ENCODE measurements around the gene ZDHHC6.

- TF ChIP-seq, protein P1, sequence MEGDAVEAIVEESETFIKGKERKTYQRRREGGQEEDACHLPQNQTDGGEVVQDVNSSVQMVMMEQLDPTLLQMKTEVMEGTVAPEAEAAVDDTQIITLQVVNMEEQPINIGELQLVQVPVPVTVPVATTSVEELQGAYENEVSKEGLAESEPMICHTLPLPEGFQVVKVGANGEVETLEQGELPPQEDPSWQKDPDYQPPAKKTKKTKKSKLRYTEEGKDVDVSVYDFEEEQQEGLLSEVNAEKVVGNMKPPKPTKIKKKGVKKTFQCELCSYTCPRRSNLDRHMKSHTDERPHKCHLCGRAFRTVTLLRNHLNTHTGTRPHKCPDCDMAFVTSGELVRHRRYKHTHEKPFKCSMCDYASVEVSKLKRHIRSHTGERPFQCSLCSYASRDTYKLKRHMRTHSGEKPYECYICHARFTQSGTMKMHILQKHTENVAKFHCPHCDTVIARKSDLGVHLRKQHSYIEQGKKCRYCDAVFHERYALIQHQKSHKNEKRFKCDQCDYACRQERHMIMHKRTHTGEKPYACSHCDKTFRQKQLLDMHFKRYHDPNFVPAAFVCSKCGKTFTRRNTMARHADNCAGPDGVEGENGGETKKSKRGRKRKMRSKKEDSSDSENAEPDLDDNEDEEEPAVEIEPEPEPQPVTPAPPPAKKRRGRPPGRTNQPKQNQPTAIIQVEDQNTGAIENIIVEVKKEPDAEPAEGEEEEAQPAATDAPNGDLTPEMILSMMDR (IDR thresholded peaks at IDR 0.05): no peak
- TF ChIP-seq EP300 (IDR thresholded peaks at IDR 0.05) (no peak), POLR2A (IDR thresholded peaks at IDR 0.05) (no peak)
Observed at GRCh38 chr10:112395809-112396530, 50.7 kb downstream of the ZDHHC6 start.
